GM10248 (cell line): ENCODE data around the gene SDK1.

Experiments
- CTCF ChIA-PET: fragments of 300-600 bp; sonication (Branson Sonifier 250); formaldehyde crosslinking; extraction: SDS; loops from one replicate; lab custom pipeline; 2021; ENCODE audit warnings: antibody characterized with exemption; lab: Yijun Ruan, JAX
- POLR2A ChIA-PET: fragments of 350-650 bp; sonication (Branson Sonifier 250); formaldehyde crosslinking; extraction: SDS; loops from one replicate; lab custom pipeline; 2020; ENCODE audit warnings: antibody characterized with exemption; lab: Yijun Ruan, JAX
- DNase-seq: peaks from one replicate; pipeline ENCODE4 v3.0.0; 2012; ENCODE audit errors: extremely low spot score
- TF ChIP-seq, protein P1 (sequence below): IDR thresholded peaks from 2 replicates; pipeline ENCODE4 v1.5.1; 2012; ENCODE audit warnings: mild to moderate bottlenecking, low read depth; ENCODE audit errors: extremely low read depth, missing control alignments, control extremely low read depth

The SDK1 gene

DNA sequence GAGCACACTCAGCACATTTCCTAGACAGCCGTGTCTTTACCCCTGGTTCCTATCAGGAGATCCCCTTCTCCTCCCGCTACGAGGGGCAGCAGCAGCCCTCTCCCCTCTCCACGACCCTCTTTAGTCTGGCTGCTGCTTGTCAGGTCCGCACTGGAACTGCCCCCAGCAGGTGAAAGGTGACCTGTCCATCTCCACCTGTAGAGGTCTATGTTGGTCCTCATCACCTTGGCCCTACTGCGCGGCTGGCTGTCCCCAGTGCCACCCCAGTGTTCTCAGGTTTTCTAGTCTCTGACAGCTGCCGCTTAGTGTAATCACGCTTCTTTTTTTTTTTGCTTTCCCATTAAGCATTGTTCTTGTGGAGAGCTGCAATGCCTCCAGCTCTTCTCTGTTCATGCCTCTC, 545.7 kb downstream of the SDK1 start:
- DNase-seq, result no peak
- CTCF ChIA-PET, result interaction anchor here (1.0 kb wide), 1 partner anchor 11 kb away, joined by 4 read pairs; no protein-coding TSS in a partner anchor
- POLR2A ChIA-PET, result no interaction called here
- TF ChIP-seq, protein P1, sequence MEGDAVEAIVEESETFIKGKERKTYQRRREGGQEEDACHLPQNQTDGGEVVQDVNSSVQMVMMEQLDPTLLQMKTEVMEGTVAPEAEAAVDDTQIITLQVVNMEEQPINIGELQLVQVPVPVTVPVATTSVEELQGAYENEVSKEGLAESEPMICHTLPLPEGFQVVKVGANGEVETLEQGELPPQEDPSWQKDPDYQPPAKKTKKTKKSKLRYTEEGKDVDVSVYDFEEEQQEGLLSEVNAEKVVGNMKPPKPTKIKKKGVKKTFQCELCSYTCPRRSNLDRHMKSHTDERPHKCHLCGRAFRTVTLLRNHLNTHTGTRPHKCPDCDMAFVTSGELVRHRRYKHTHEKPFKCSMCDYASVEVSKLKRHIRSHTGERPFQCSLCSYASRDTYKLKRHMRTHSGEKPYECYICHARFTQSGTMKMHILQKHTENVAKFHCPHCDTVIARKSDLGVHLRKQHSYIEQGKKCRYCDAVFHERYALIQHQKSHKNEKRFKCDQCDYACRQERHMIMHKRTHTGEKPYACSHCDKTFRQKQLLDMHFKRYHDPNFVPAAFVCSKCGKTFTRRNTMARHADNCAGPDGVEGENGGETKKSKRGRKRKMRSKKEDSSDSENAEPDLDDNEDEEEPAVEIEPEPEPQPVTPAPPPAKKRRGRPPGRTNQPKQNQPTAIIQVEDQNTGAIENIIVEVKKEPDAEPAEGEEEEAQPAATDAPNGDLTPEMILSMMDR, result no peak

- POLR2A ChIA-PET, result no interaction called here
- CTCF ChIA-PET, result interaction anchor here (1.0 kb wide), 1 partner anchor 11 kb away, joined by 4 read pairs; no protein-coding TSS in a partner anchor
- TF ChIP-seq, protein P1, result no peak
- DNase-seq, result no peak
These were observed 546.3 kb downstream of the SDK1 start for GRCh38 chr7:3847336-3847735.

- TF ChIP-seq, protein P1, result no peak
- no peak for DNase-seq
- POLR2A ChIA-PET, result no interaction called here
- CTCF ChIA-PET, result no interaction called here
These were observed 558.4 kb downstream of the SDK1 start for GRCh38 chr7:3859431-3859830.

DNA sequence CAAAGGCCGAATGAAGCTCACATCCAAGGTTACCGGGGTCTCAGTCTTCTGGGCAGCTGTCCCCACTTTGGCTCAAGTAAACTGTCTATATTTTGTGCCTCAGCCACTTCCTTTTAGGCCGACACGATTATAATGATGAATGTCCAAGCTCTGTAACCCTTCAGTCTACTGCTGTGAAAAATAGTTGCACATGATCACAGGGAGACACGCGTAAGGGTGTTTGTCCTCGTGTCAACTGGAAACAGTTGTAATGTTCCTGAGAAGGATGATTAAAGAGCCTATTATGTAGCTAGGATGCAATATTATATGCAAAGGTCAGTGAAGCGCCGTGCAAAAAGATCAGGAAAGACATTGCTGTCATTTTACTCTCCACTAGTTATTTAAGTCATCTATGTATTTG, 559.9 kb downstream of the SDK1 start:
- POLR2A ChIA-PET, result no interaction called here
- TF ChIP-seq, protein P1, result no peak
- CTCF ChIA-PET, result no interaction called here
- no peak for DNase-seq

GRCh38 chr7:3861386-3861785, 560.3 kb downstream of the SDK1 start:
- ChIA-PET CTCF (no interaction called here), POLR2A (no interaction called here)
- no peak for DNase-seq
- TF ChIP-seq, protein P1, result no peak

GRCh38 chr7:3861941-3862340, 560.9 kb downstream of the SDK1 start:
- TF ChIP-seq, protein P1, result no peak
- no peak for DNase-seq
- POLR2A ChIA-PET, result no interaction called here
- CTCF ChIA-PET, result no interaction called here

DNA sequence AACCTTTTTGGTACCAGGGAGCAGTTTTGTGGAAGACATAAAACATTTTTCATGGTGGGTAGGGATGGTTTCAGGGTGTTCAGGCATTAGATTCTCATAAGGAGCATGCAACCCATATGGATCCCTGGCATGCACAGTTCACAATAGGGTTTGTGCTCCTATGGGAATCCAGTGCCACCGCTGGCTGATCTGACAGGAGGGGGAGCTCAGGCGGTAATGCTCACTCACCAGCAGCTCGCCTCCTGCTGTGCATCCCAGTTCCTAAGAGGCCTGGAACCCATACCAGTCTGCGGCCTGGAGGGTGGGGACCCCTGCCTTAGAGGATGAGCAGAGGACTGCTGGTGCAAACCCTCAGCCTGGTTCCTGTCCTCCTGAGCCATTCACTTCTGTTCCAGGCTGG, 561.7 kb downstream of the SDK1 start:
- ChIA-PET POLR2A (no interaction called here), CTCF (no interaction called here)
- DNase-seq, result no peak
- TF ChIP-seq, protein P1, result no peak
